Cardiac muscle cell (in vitro differentiated cells and primary cell): ENCODE results near the gene MPC1. TPM values are rescaled to one million over a fixed set of nuclear protein-coding genes. Genes with fewer than 3 reads are reported as not detected.

ENCODE experiments used
- DNase-seq, 2 donors: peaks; one replicate each; pipeline versions ENCODE4 v3.0.0 to v3.0.0-alpha.2; 2010 to 2017; ENCODE audit warnings: low read depth in 1 of 2, low spot score in 1 of 2
- H3K27ac ChIP-seq: fragments of 200-600 bp; sonication (generic); 2 replicates; pipeline ENCODE4 v1.5.1; 2016
- H3K27me3 ChIP-seq: fragments of 200-600 bp; sonication (generic); 2 replicates; pipeline ENCODE4 v1.6.0; 2016; ENCODE audit warnings: control low read depth
- H3K36me3 ChIP-seq: fragments of 200-600 bp; sonication (generic); 2 replicates; pipeline ENCODE4 v1.5.1; 2016; ENCODE audit warnings: control low read depth
- H3K4me1 ChIP-seq: fragments of 200-600 bp; sonication (generic); 2 replicates; pipeline ENCODE4 v1.8.1; 2017; ENCODE audit warnings: low read depth, mild to moderate bottlenecking, mixed run types
- H3K4me3 ChIP-seq: fragments of 200-600 bp; sonication (generic); 2 replicates; pipeline ENCODE4 v1.5.1; 2016; ENCODE audit warnings: mild to moderate bottlenecking
- H3K9me3 ChIP-seq: fragments of 200-600 bp; sonication (generic); 2 replicates; pipeline ENCODE4 v1.5.1; 2017; ENCODE audit warnings: low read depth, mild to moderate bottlenecking, control low read depth
- CTCF ChIP-seq: IDR thresholded peaks from 2 replicates; pipeline ENCODE4 v1.5.1; 2012; ENCODE audit warnings: low read depth, mild to moderate bottlenecking, low read length
- polyA plus RNA-seq: library from polyadenylated mRNA; unstranded; fragments of >200 nt; fragmentation: Nextera tagmentation; extraction: Ambion mirVana; gene quantifications from 2 replicates; pipeline ENCODE4 v1.2.1, GENCODE V29; 2016
- total RNA-seq: library from RNA; depleted of rRNA; stranded (reverse); fragments of >200 nt; gene quantifications from 2 replicates; pipeline ENCODE4 v1.2.3, GENCODE V29; 2016

MPC1 gene
- total and polyA plus RNA-seq, 2 experiments from 2014 or later = 28.5 to 122 TPM

GRCh38 chr6:166338854-166339253 is 43.9 kb downstream of the MPC1 start:
- no peak overlapping the region for H3K27ac ChIP-seq
- no peak for TF ChIP-seq CTCF
- no peak for DNase-seq
- H3K4me1 ChIP-seq = peaks cover 3% of the 10 kb centered on the region
- H3K27me3 ChIP-seq = no peaks in the 10 kb centered on the region
- H3K9me3 ChIP-seq = no peaks in the 10 kb centered on the region
- no peak overlapping the region for H3K4me3 ChIP-seq
- H3K36me3 ChIP-seq = peaks cover 5% of the 10 kb centered on the region

GRCh38 chr6:166336847-166337246 is 45.9 kb downstream of the MPC1 start:
- H3K9me3 ChIP-seq = no peaks in the 10 kb centered on the region
- H3K27me3 ChIP-seq = no peaks in the 10 kb centered on the region
- no peak for TF ChIP-seq CTCF
- H3K4me1 ChIP-seq = peaks cover 3% of the 10 kb centered on the region
- DNase-seq = no peak
- no peak overlapping the region for H3K4me3 ChIP-seq
- H3K27ac ChIP-seq = no peak overlapping the region
- H3K36me3 ChIP-seq = peaks cover 5% of the 10 kb centered on the region

- Histone ChIP-seq H3K27me3 (no peaks in the 10 kb centered on the region), H3K4me1 (no peaks in the 10 kb centered on the region), H3K9me3 (no peaks in the 10 kb centered on the region), H3K27ac (no peak overlapping the region), H3K4me3 (no peak overlapping the region), H3K36me3 (peaks cover 5% of the 10 kb centered on the region)
- no peak for TF ChIP-seq CTCF
- DNase-seq = no peak
These were observed 47.1 kb downstream of the MPC1 start for GRCh38 chr6:166335378-166336302.

GRCh38 chr6:166334878-166335277 is 47.9 kb downstream of the MPC1 start:
- no peak for DNase-seq
- Histone ChIP-seq H3K27me3 (no peaks in the 10 kb centered on the region), H3K36me3 (peaks cover 5% of the 10 kb centered on the region), H3K27ac (no peak overlapping the region), H3K4me1 (no peaks in the 10 kb centered on the region), H3K4me3 (no peak overlapping the region), H3K9me3 (no peaks in the 10 kb centered on the region)
- no peak for TF ChIP-seq CTCF

- no peak for DNase-seq
- no peaks in the 10 kb centered on the region for H3K4me1 ChIP-seq
These were observed 49.4 kb downstream of the MPC1 start for GRCh38 chr6:166333172-166333995.

More at GRCh38 chr6:166333172-166333995, 49.4 kb downstream of the MPC1 start:
- H3K27ac ChIP-seq = no peak overlapping the region
- no peak overlapping the region for H3K4me3 ChIP-seq
- no peaks in the 10 kb centered on the region for H3K27me3 ChIP-seq
- H3K36me3 ChIP-seq = peaks cover 5% of the 10 kb centered on the region
- no peak for TF ChIP-seq CTCF
- H3K9me3 ChIP-seq = no peaks in the 10 kb centered on the region
